ENCODE measurements around the gene JDP2. TPM values are rescaled to one million over a fixed set of nuclear protein-coding genes. Genes with fewer than 3 reads are reported as not detected.

JDP2 gene
- total RNA-seq (2021) (17.9 to 23.3 TPM (median 21.8 TPM) in 3 replicates), Bru-seq, nascent RNA (percentile 66 among the genes with signal in this experiment)
- long read RNA-seq, experiment 1, full-length matches to known transcripts, result 57 of 88 reads
- long read RNA-seq, experiment 1, partial matches to known transcripts, result 4 of 88 reads
- long read RNA-seq, experiment 1, other reads (novel, unspliced or antisense), result 27 of 88 reads
- long read RNA-seq, experiment 2, full-length matches to known transcripts, result 11 of 24 reads
- long read RNA-seq, experiment 2, partial matches to known transcripts, result 3 of 24 reads
- long read RNA-seq, experiment 2, other reads (novel, unspliced or antisense), result 10 of 24 reads
- long read RNA-seq, experiment 3, partial matches to known transcripts, result 0 of 1 reads
- long read RNA-seq, experiment 3, other reads (novel, unspliced or antisense), result 1 of 1 reads

GRCh38 chr14:75427482-75428229 is at the start of gene JDP2:
JDP2 (plus strand) TSS chr14:75428022; CDS start chr14:75437921, 9,899 bp downstream.
- H3K4me3 Mint-ChIP-seq, result peak within 1 kb of the TSS; percentile 73
- peaks cover 29% of the 10 kb centered on the region for H3K27me3 Mint-ChIP-seq (ENCODE audit: low read depth)
- peaks cover 9% of the 10 kb centered on the region for H3K36me3 Mint-ChIP-seq
- ATAC-seq (peak; percentile 71), DNase-seq (ENCODE audit: low spot score) (peak; percentile 82)
- CTCF ChIA-PET, result interaction anchor here (1.0 to 3.1 kb wide), 5 partner anchors 15 to 553 kb away, joined by 3 to 17 read pairs (median 3); no protein-coding TSS in a partner anchor
- POLR2A ChIA-PET, result interaction anchor here (0.8 to 1.9 kb wide), 4 partner anchors 17 to 66 kb away, joined by 3 to 5 read pairs (median 4); no protein-coding TSS in a partner anchor
- peaks cover 31% of the 10 kb centered on the region for H3K4me1 Mint-ChIP-seq
- no peak within 1 kb of the TSS for H3K27ac Mint-ChIP-seq
- peaks cover 7% of the 10 kb centered on the region for H3K9me3 Mint-ChIP-seq
- TF ChIP-seq HMGA2 (CRISPR knock-in tag; IDR thresholded peaks at IDR 0.05) (no peak), ZNF671 (CRISPR knock-in tag; IDR thresholded peaks at IDR 0.05) (no peak), STAT6 (CRISPR knock-in tag; conservative IDR thresholded peaks at IDR 0.05; ENCODE audit: low read depth) (no peak), TEAD4 (CRISPR knock-in tag; IDR thresholded peaks at IDR 0.05) (no peak), PRDM15 (CRISPR knock-in tag; IDR thresholded peaks at IDR 0.05) (peak; percentile 34; the same call in 1 of the 2 replicates), ZNF263 (CRISPR knock-in tag; IDR thresholded peaks at IDR 0.05; ENCODE audit: low read depth) (no peak), NR1H2 (CRISPR knock-in tag; IDR thresholded peaks at IDR 0.05) (no peak), KAT7 (CRISPR knock-in tag; IDR thresholded peaks at IDR 0.05; ENCODE audit: borderline replicate concordance) (no peak), SOX15 (CRISPR knock-in tag; IDR thresholded peaks at IDR 0.05) (no peak), ZNF281 (CRISPR knock-in tag; IDR thresholded peaks at IDR 0.05) (0 out of 2 replicates have a peak, but pooled peaks have one; percentile 33), SP1 (CRISPR knock-in tag; conservative IDR thresholded peaks at IDR 0.05) (peak; percentile 38; the same call in 1 of the 2 replicates), MYBL2 (CRISPR knock-in tag; IDR thresholded peaks at IDR 0.05) (0 out of 2 replicates have a peak, but pooled peaks have one; percentile 23), ESRRA (CRISPR knock-in tag; IDR thresholded peaks at IDR 0.05; ENCODE audit: borderline replicate concordance) (no peak), FOXP4 (CRISPR knock-in tag; IDR thresholded peaks at IDR 0.05) (no peak; the same call in 1 of the 2 replicates), TEAD1 (CRISPR knock-in tag; IDR thresholded peaks at IDR 0.05) (no peak; the same call in 1 of the 2 replicates), NR2C2 (CRISPR knock-in tag; IDR thresholded peaks at IDR 0.05) (no peak), SMAD4 (CRISPR knock-in tag; IDR thresholded peaks at IDR 0.05) (no peak), ZNF532 (CRISPR knock-in tag; IDR thresholded peaks at IDR 0.05; ENCODE audit: borderline replicate concordance) (no peak)
